Loucy (cell line): ENCODE measurements around the gene CLSTN2.

ENCODE experiments used
- H2AFZ ChIP-seq: fragments of 200-600 bp; sonication (generic); 2 replicates; pipeline ENCODE4 v1.6.0; 2016; ENCODE audit warnings: antibody characterized with exemption, mild to moderate bottlenecking, low read length, moderate library complexity
- H3F3A ChIP-seq: fragments of 200-600 bp; 2 replicates; pipeline ENCODE4 v1.6.0; 2016; ENCODE audit warnings: antibody characterized with exemption, low read depth, mild to moderate bottlenecking
- H3K27me3 ChIP-seq: fragments of 200-600 bp; sonication (generic); 2 replicates; pipeline ENCODE4 v1.6.1; 2014; ENCODE audit warnings: low read length, mild to moderate bottlenecking; ENCODE audit not compliant: insufficient read depth, poor library complexity, severe bottlenecking
- H3K36me3 ChIP-seq: fragments of 200-600 bp; sonication (generic); 2 replicates; pipeline ENCODE4 v1.6.1; 2016; ENCODE audit warnings: low read length; ENCODE audit not compliant: insufficient read depth
- H3K4me1 ChIP-seq: fragments of 200-600 bp; sonication (generic); 2 replicates; pipeline ENCODE4 v1.5.1; 2014; ENCODE audit warnings: low read length, mild to moderate bottlenecking; ENCODE audit not compliant: insufficient read depth, poor library complexity, severe bottlenecking
- H3K4me2 ChIP-seq: fragments of 200-600 bp; sonication (generic); 2 replicates; pipeline ENCODE4 v1.6.0; 2014; ENCODE audit warnings: antibody characterized with exemption, low read length, low read depth, mild to moderate bottlenecking; ENCODE audit not compliant: poor library complexity, severe bottlenecking
- H3K4me3 ChIP-seq: fragments of 200-600 bp; sonication (generic); 2 replicates; pipeline ENCODE4 v1.5.1; 2014; ENCODE audit warnings: low read length, mild to moderate bottlenecking, mixed read lengths; ENCODE audit not compliant: poor library complexity, severe bottlenecking
- H3K79me2 ChIP-seq: fragments of 200-600 bp; sonication (generic); 2 replicates; pipeline ENCODE4 v1.6.1; 2014; ENCODE audit warnings: low read length; ENCODE audit not compliant: insufficient read depth
- H3K9ac ChIP-seq: fragments of 200-600 bp; sonication (generic); 2 replicates; pipeline ENCODE4 v1.6.0; 2014; ENCODE audit warnings: mild to moderate bottlenecking, low read depth, low read length, moderate library complexity; ENCODE audit not compliant: poor library complexity, severe bottlenecking
- H3K9me2 ChIP-seq: fragments of 200-600 bp; sonication (generic); replicated peaks from 2 replicates; pipeline ENCODE4 v1.6.1; 2016; ENCODE audit warnings: low read depth, low read length, mixed read lengths
- H3K9me3 ChIP-seq: fragments of 200-600 bp; sonication (generic); 2 replicates; pipeline ENCODE4 v1.6.1; 2014; ENCODE audit warnings: mild to moderate bottlenecking, antibody characterized with exemption, low read length, low read depth; ENCODE audit not compliant: insufficient read depth
- H4K20me1 ChIP-seq: fragments of 200-600 bp; sonication (generic); 2 replicates; pipeline ENCODE4 v1.6.0; 2014; ENCODE audit warnings: antibody characterized with exemption, low read length, mild to moderate bottlenecking; ENCODE audit not compliant: insufficient read depth, poor library complexity, severe bottlenecking
- EZH2phosphoT487 ChIP-seq: fragments of 200-600 bp; IDR thresholded peaks from 2 replicates; pipeline ENCODE4 v1.6.1; 2018; ENCODE audit warnings: antibody characterized with exemption, mild to moderate bottlenecking, moderate library complexity, borderline replicate concordance
- TF ChIP-seq, protein P1 (sequence below): fragments of 200-600 bp; sonication (generic); conservative IDR thresholded peaks from 2 replicates; pipeline ENCODE4 v1.5.1; 2014; ENCODE audit warnings: mild to moderate bottlenecking, antibody characterized with exemption, low read length

The CLSTN2 gene

DNA sequence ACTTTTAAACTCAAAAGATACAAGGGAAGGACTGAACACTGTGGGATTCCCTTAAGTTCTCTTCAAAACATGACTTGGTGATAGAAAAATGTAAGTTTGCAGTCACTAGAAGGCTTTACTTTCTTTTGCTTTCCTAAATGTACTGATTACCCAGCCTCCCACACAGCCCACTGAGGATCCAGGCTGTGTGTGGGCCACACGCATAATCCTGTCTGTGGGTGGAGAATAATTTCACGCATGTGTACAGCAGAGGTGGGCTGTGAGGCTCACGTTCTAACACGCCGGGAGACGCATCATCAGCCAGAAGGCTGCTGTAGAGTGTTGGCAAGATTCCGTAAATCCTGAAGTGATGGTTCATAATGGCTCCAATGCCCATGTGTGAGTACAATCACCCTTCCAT is 165.5 kb downstream of the CLSTN2 start:
- Histone ChIP-seq H3K9me2 (no peaks in the 10 kb centered on the region), H2AFZ (no peak overlapping the region), H3K36me3 (no peaks in the 10 kb centered on the region), H3K9me3 (no peaks in the 10 kb centered on the region), H3K4me2 (no peak overlapping the region), H3K9ac (no peak overlapping the region), H3K4me3 (no peak overlapping the region), H3K79me2 (no peaks in the 10 kb centered on the region), H3K27me3 (no peaks in the 10 kb centered on the region), H3K4me1 (no peaks in the 10 kb centered on the region), H3F3A (no peaks in the 10 kb centered on the region), H4K20me1 (no peaks in the 10 kb centered on the region)
- TF ChIP-seq, protein P1, sequence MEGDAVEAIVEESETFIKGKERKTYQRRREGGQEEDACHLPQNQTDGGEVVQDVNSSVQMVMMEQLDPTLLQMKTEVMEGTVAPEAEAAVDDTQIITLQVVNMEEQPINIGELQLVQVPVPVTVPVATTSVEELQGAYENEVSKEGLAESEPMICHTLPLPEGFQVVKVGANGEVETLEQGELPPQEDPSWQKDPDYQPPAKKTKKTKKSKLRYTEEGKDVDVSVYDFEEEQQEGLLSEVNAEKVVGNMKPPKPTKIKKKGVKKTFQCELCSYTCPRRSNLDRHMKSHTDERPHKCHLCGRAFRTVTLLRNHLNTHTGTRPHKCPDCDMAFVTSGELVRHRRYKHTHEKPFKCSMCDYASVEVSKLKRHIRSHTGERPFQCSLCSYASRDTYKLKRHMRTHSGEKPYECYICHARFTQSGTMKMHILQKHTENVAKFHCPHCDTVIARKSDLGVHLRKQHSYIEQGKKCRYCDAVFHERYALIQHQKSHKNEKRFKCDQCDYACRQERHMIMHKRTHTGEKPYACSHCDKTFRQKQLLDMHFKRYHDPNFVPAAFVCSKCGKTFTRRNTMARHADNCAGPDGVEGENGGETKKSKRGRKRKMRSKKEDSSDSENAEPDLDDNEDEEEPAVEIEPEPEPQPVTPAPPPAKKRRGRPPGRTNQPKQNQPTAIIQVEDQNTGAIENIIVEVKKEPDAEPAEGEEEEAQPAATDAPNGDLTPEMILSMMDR, result no peak
- TF ChIP-seq EZH2phosphoT487, result no peak

DNA sequence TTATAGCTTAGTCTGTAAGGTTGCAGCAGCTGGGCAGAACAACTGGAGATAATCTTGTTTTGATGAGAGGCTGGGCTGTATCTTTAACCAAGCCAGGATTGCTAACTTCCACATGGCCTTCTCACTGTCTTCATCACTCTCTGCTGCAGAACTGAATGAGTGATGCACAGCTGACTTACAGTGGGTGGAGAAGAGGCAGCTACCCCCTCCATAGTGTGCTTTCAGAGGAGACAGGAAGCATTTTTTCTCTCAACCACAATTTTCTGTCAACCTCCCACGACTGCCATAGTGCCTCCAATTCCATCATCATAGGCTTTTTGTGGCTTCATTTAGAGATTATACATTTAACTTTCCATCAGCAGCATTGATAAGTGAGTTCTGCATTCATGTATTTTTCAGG is 168.2 kb downstream of the CLSTN2 start:
- Histone ChIP-seq H3K36me3 (no peaks in the 10 kb centered on the region), H3K9me3 (no peaks in the 10 kb centered on the region), H4K20me1 (no peaks in the 10 kb centered on the region), H3K27me3 (no peaks in the 10 kb centered on the region), H2AFZ (no peak overlapping the region), H3K4me3 (no peak overlapping the region), H3K9ac (no peak overlapping the region), H3K4me1 (no peaks in the 10 kb centered on the region), H3K4me2 (no peak overlapping the region), H3F3A (no peaks in the 10 kb centered on the region), H3K9me2 (no peaks in the 10 kb centered on the region), H3K79me2 (no peaks in the 10 kb centered on the region)
- TF ChIP-seq, protein P1, result no peak
- no peak for TF ChIP-seq EZH2phosphoT487

- H3K79me2 ChIP-seq, result no peaks in the 10 kb centered on the region
- no peaks in the 10 kb centered on the region for H3K4me1 ChIP-seq
- H3F3A ChIP-seq, result no peaks in the 10 kb centered on the region
- H3K36me3 ChIP-seq, result no peaks in the 10 kb centered on the region
- no peak overlapping the region for H3K4me2 ChIP-seq
- no peaks in the 10 kb centered on the region for H4K20me1 ChIP-seq
- no peak overlapping the region for H3K9ac ChIP-seq
- H3K9me3 ChIP-seq, result no peaks in the 10 kb centered on the region
- TF ChIP-seq, protein P1, result no peak
- TF ChIP-seq EZH2phosphoT487, result no peak
- no peak overlapping the region for H2AFZ ChIP-seq
- no peak overlapping the region for H3K4me3 ChIP-seq
- H3K27me3 ChIP-seq, result no peaks in the 10 kb centered on the region
- H3K9me2 ChIP-seq, result no peaks in the 10 kb centered on the region
Observed at GRCh38 chr3:140103986-140104645, 169.1 kb downstream of the CLSTN2 start.
